AG08395 (cell line): ENCODE measurements around the gene NPR2.

Source experiments
- DNase-seq: peaks from one replicate; pipeline ENCODE4 v3.0.0; 2012; ENCODE audit warnings: mixed read lengths, low spot score

The NPR2 gene

GRCh38 chr9:35801328-35802128, 10.1 kb downstream of the NPR2 start:
- DNase-seq: no peak

- no peak for DNase-seq
Observed at GRCh38 chr9:35806101-35806500, 14.7 kb downstream of the NPR2 start.

- DNase-seq: no peak
Observed at GRCh38 chr9:35808433-35808832, 17.0 kb downstream of the NPR2 start.

- no peak for DNase-seq
Observed at GRCh38 chr9:35810122-35810521, 18.7 kb downstream of the NPR2 start.

- no peak for DNase-seq
Observed at GRCh38 chr9:35811381-35812024, 20.1 kb downstream of the NPR2 start.

GRCh38 chr9:35812025-35812602, 20.7 kb downstream of the NPR2 start, which contains the start of gene SPAG8:
SPAG8 (minus strand) TSS chr9:35812262; CDS start chr9:35812147, 115 bp downstream.
- DNase-seq: peak; percentile 96

GRCh38 chr9:35813434-35814105, 22.2 kb downstream of the NPR2 start:
- peak; percentile 18 for DNase-seq

GRCh38 chr9:35814106-35814840, 22.9 kb downstream of the NPR2 start:
- peak; percentile 63 for DNase-seq

GRCh38 chr9:35814841-35815543, 23.6 kb downstream of the NPR2 start, which contains the start of gene HINT2:
HINT2 (minus strand) TSS chr9:35815042; CDS start chr9:35814979, 63 bp downstream.
- DNase-seq: peak; percentile 97

- no peak for DNase-seq
Observed at GRCh38 chr9:35816708-35817107, 25.3 kb downstream of the NPR2 start.

- DNase-seq: no peak
Observed at GRCh38 chr9:35818341-35818740, 26.9 kb downstream of the NPR2 start.

GRCh38 chr9:35820076-35820475, 28.7 kb downstream of the NPR2 start:
- DNase-seq: peak; percentile 76

- no peak for DNase-seq
Observed at GRCh38 chr9:35822926-35823325, 31.5 kb downstream of the NPR2 start.

GRCh38 chr9:35826071-35826701, 34.8 kb downstream of the NPR2 start:
- peak; percentile 62 for DNase-seq

- DNase-seq: peak; percentile 65
Observed at GRCh38 chr9:35827486-35827885, 36.1 kb downstream of the NPR2 start.

GRCh38 chr9:35828716-35829083, 37.3 kb downstream of the NPR2 start, which contains the start of gene FAM221B:
FAM221B (minus strand) TSS chr9:35828732; CDS start chr9:35826161, 2,571 bp downstream.
- no peak for DNase-seq

GRCh38 chr9:35829084-35829763, 37.8 kb downstream of the NPR2 start, which contains the start of gene TMEM8B:
TMEM8B (plus strand) TSS chr9:35829228; CDS start chr9:35829448, 220 bp downstream.
- DNase-seq: peak; percentile 97

- DNase-seq: no peak
Observed at GRCh38 chr9:35829764-35830096, 38.3 kb downstream of the NPR2 start.

GRCh38 chr9:35831040-35831439, 39.6 kb downstream of the NPR2 start:
- no peak for DNase-seq

GRCh38 chr9:35832814-35833213, 41.4 kb downstream of the NPR2 start:
- DNase-seq: no peak
